GM12878 (cell line): ENCODE results near the gene DIAPH3. TPM values are rescaled to one million over a fixed set of nuclear protein-coding genes. Genes with fewer than 3 reads are reported as not detected.

Source experiments
- ATAC-seq: fragments of 200-7000 bp; cut with Tn5 transposase; 3 replicates; pipeline ENCODE4 v1.9.1; 2020; ENCODE audit warnings: mild to moderate bottlenecking, moderate library complexity
- BruUV-seq: library from RNA; stranded (reverse); fragments of 400-500 nt; replicated peaks from 2 replicates; lab custom pipeline; 2021; lab: Mats Ljungman, UMichigan
- CTCF ChIA-PET: fragments of 300-600 bp; sonication (Branson Sonifier 250); formaldehyde crosslinking; extraction: SDS; loops from one replicate; lab custom pipeline; 2021; ENCODE audit warnings: inconsistent platforms; lab: Yijun Ruan, JAX
- POLR2A ChIA-PET: fragments of 350-600 bp; formaldehyde crosslinking; extraction: SDS; loops from one replicate; lab custom pipeline; 2021; ENCODE audit warnings: inconsistent platforms; lab: Charles Lee
- RAD21 ChIA-PET: fragments of 300-600 bp; sonication (Branson Sonifier 250); formaldehyde crosslinking; loops from one replicate; lab custom pipeline; 2023; ENCODE audit warnings: antibody characterized with exemption; ENCODE audit not compliant: unreplicated experiment; lab: Charles Lee
- SMC1A ChIA-PET: fragments of 300-600 bp; sonication (Branson Sonifier 250); formaldehyde crosslinking; loops from one replicate; lab custom pipeline; 2023; ENCODE audit not compliant: unreplicated experiment, uncharacterized antibody; lab: Charles Lee
- DNase-seq: peaks from one replicate; pipeline ENCODE4 v3.0.0-alpha.2; 2011; ENCODE audit warnings: low read depth, low spot score
- FAIRE-seq: peaks from 3 replicates; lab custom pipeline; 2011; peaks lifted over from hg19 to GRCh38; lab: Jason Lieb, UNC
- H2AFZ ChIP-seq: 2 replicates; pipeline ENCODE4 v1.6.0; 2011; ENCODE audit warnings: low read depth, low read length, control low read depth; ENCODE audit not compliant: control insufficient read depth
- H3K27ac ChIP-seq: 2 replicates; pipeline ENCODE4 v1.5.1; 2011; ENCODE audit warnings: control low read depth; ENCODE audit not compliant: control insufficient read depth, insufficient read depth
- H3K27me3 ChIP-seq, 2 experiments: replicated peaks in 1 of 2; 2 replicates each; pipeline versions ENCODE4 v1.6.0 to v1.6.1; 2011; ENCODE audit warnings: low read length in 1 of 2; ENCODE audit not compliant: control insufficient read depth in 2 of 2, insufficient read depth in 2 of 2
- H3K36me3 ChIP-seq, 2 experiments: 2 replicates each; pipeline ENCODE4 v1.5.1; 2011; ENCODE audit warnings: low read length in 1 of 2; ENCODE audit not compliant: control insufficient read depth in 2 of 2, insufficient read depth in 2 of 2
- H3K4me1 ChIP-seq: 2 replicates; pipeline ENCODE4 v1.6.1; 2011; ENCODE audit warnings: mild to moderate bottlenecking, low read length, moderate library complexity, mixed read lengths; ENCODE audit not compliant: control insufficient read depth, insufficient read depth
- H3K4me2 ChIP-seq: 2 replicates; pipeline ENCODE4 v1.6.0; 2011; ENCODE audit warnings: control low read depth; ENCODE audit not compliant: control insufficient read depth, insufficient read depth
- H3K4me3 ChIP-seq: fragments of 200-600 bp; sonication (generic); 2 replicates; pipeline ENCODE4 v1.5.1; 2016
- H3K79me2 ChIP-seq: 2 replicates; pipeline ENCODE4 v1.6.0; 2011; ENCODE audit warnings: low read length; ENCODE audit not compliant: control insufficient read depth, insufficient read depth
- H3K9ac ChIP-seq: 2 replicates; pipeline ENCODE4 v1.8.0; 2011; ENCODE audit warnings: low read length, control low read depth, mixed read lengths; ENCODE audit not compliant: control insufficient read depth, insufficient read depth
- H3K9me3 ChIP-seq: replicated peaks from 3 replicates; pipeline ENCODE4 v1.5.1; 2011; ENCODE audit warnings: mild to moderate bottlenecking, low read length; ENCODE audit not compliant: control insufficient read depth, insufficient read depth
- H4K20me1 ChIP-seq: 2 replicates; pipeline ENCODE4 v1.6.0; 2011; ENCODE audit not compliant: control insufficient read depth, insufficient read depth
- GATAD2B ChIP-seq: fragments of 450-650 bp; conservative IDR thresholded peaks from 2 replicates; pipeline ENCODE4 v1.6.1; 2017; ENCODE audit warnings: low read depth, mild to moderate bottlenecking, moderate library complexity
- HCFC1 ChIP-seq: fragments of 150-350 bp; IDR thresholded peaks from 2 replicates; pipeline ENCODE4 v1.6.1; 2014; ENCODE audit warnings: low read length
- SMARCA5 ChIP-seq: fragments of 450-650 bp; IDR thresholded peaks from 2 replicates; pipeline ENCODE4 v1.6.1; 2017; ENCODE audit warnings: mild to moderate bottlenecking
- SRF ChIP-seq, 2 experiments: IDR thresholded peaks; 2 replicates each; pipeline ENCODE4 v1.6.1; 2011; ENCODE audit warnings: low read depth in 2 of 2, low read length in 2 of 2, mild to moderate bottlenecking in 1 of 2, moderate library complexity in 1 of 2
- ZZZ3 ChIP-seq: IDR thresholded peaks from 2 replicates; pipeline ENCODE4 v1.6.1; 2011; ENCODE audit warnings: low read depth; ENCODE audit not compliant: control insufficient read depth, insufficient read length
- WGBS: methylation state at CpG from one replicate; pipeline ENCODE4 v1.1.6; 2016; ENCODE audit warnings: low lambda C conversion rate; ENCODE audit not compliant: insufficient replicate concordance, insufficient coverage; ENCODE audit errors: missing lambda C conversion rate; 5-methylcytosine and 5-hydroxymethylcytosine counted together
- in situ Hi-C: fragments of 300-500 bp; cut with MboI; formaldehyde crosslinking; loops from 9 replicates; pipeline ENCODE4 v1.14.3; 2018; ENCODE audit warnings: mixed read lengths
- intact Hi-C: fragments of 100-400 bp; cut with micrococcal nuclease; formaldehyde crosslinking; loops from one replicate; pipeline ENCODE4 v1.14.2; 2022; ENCODE audit not compliant: unreplicated experiment
- polyA plus RNA-seq, 11 experiments: library from polyadenylated mRNA; depleted of rRNA in 4 of 11; unstranded in 6 of 11; stranded (reverse) in 5 of 11; fragments of >200 nt; fragmentation: Nextera tagmentation in 4 of 11; fragmentation: Illumina TruSeq in 1 of 11; extraction: Ambion mirVana in 4 of 11; extraction: Trizol in 1 of 11; gene quantifications; 1 replicate in 1 of 11; 2 replicates in 10 of 11; pipeline versions ENCODE4 v1.2.1 to v1.2.3, GENCODE V29; 2011 to 2016; ENCODE audit warnings: inconsistent platforms in 2 of 11, missing spikeins in 2 of 11, low read depth in 1 of 11
- total RNA-seq, 4 experiments: library from RNA; depleted of rRNA in 3 of 4; stranded (reverse); fragments of >200 nt in 3 of 4; fragmentation: Illumina TruSeq in 1 of 4; extraction: Trizol in 1 of 4; gene quantifications; 2 replicates each; pipeline versions ENCODE4 v1.2.1 to v1.2.3, GENCODE V29; 2013 to 2021
- TF ChIP-seq, protein P1 (sequence below): fragments of 150-350 bp; IDR thresholded peaks from 2 replicates; pipeline ENCODE4 v1.6.1; 2016; ENCODE audit warnings: low read depth, low read length
- TF ChIP-seq, protein P2 (sequence below): IDR thresholded peaks from 2 replicates; pipeline ENCODE4 v1.6.1; 2012; ENCODE audit warnings: low read depth, low read length, improper control_type of control experiment

DIAPH3 gene
- total and polyA plus RNA-seq, 10 of the 15 experiments (the other 5 are each of a cell fraction or from before 2014, with no cell fraction given): 10.1 to 25.2 (median 15.4) TPM

DNA sequence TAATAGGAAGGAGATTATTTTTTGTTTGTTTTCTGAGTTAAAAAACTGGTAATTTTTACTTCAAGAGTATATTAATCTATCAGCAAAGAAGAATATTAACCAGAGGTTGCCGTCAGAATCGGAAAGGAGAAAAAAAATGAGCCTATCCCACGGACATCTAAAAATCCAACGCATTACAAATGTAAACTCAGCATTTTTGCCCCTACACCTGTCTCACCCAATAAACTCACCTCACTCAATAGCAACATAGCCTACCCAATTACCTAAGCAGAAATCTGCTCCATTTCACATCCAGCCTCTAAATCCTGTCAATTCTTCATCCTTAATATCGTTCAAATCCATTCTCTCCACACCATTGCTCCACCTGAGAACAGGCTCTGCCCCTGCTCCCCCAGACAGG lies 10.4 kb upstream of the DIAPH3 start:
- intact Hi-C loops (loop anchor here (10.0 kb wide), 1 partner anchor 519 kb away; no protein-coding TSS in a partner anchor), in situ Hi-C loops (no loop called here)
- no peaks in the 10 kb centered on the region for H3K36me3 ChIP-seq
- FAIRE-seq (no peak), ATAC-seq (no peak), DNase-seq (no peak)
- CTCF ChIA-PET: no interaction called here
- no peaks in the 10 kb centered on the region for H3K79me2 ChIP-seq
- TF ChIP-seq ZZZ3: no peak
- TF ChIP-seq GATAD2B: no peak
- no peak for TF ChIP-seq SRF (IDR thresholded peaks at IDR 0.05; ENCODE audit: low read depth in 2 of 2, low read length in 2 of 2)
- TF ChIP-seq HCFC1: no peak
- TF ChIP-seq, protein P1, sequence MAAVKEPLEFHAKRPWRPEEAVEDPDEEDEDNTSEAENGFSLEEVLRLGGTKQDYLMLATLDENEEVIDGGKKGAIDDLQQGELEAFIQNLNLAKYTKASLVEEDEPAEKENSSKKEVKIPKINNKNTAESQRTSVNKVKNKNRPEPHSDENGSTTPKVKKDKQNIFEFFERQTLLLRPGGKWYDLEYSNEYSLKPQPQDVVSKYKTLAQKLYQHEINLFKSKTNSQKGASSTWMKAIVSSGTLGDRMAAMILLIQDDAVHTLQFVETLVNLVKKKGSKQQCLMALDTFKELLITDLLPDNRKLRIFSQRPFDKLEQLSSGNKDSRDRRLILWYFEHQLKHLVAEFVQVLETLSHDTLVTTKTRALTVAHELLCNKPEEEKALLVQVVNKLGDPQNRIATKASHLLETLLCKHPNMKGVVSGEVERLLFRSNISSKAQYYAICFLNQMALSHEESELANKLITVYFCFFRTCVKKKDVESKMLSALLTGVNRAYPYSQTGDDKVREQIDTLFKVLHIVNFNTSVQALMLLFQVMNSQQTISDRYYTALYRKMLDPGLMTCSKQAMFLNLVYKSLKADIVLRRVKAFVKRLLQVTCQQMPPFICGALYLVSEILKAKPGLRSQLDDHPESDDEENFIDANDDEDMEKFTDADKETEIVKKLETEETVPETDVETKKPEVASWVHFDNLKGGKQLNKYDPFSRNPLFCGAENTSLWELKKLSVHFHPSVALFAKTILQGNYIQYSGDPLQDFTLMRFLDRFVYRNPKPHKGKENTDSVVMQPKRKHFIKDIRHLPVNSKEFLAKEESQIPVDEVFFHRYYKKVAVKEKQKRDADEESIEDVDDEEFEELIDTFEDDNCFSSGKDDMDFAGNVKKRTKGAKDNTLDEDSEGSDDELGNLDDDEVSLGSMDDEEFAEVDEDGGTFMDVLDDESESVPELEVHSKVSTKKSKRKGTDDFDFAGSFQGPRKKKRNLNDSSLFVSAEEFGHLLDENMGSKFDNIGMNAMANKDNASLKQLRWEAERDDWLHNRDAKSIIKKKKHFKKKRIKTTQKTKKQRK: no peak
- TF ChIP-seq, protein P2, sequence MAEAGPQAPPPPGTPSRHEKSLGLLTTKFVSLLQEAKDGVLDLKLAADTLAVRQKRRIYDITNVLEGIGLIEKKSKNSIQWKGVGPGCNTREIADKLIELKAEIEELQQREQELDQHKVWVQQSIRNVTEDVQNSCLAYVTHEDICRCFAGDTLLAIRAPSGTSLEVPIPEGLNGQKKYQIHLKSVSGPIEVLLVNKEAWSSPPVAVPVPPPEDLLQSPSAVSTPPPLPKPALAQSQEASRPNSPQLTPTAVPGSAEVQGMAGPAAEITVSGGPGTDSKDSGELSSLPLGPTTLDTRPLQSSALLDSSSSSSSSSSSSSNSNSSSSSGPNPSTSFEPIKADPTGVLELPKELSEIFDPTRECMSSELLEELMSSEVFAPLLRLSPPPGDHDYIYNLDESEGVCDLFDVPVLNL: no peak
- no peak for TF ChIP-seq SMARCA5
- no peak overlapping the region for H3K4me2 ChIP-seq
- RAD21 ChIA-PET: no interaction called here
- H4K20me1 ChIP-seq: no peaks in the 10 kb centered on the region
- BruUV-seq: no TSS peak
- POLR2A ChIA-PET: no interaction called here
- no peak overlapping the region for H3K27ac ChIP-seq
- no peaks in the 10 kb centered on the region for H3K9me3 ChIP-seq
- H2AFZ ChIP-seq: no peak overlapping the region
- no peak overlapping the region for H3K4me3 ChIP-seq
- no peaks in the 10 kb centered on the region for H3K27me3 ChIP-seq
- H3K4me1 ChIP-seq: no peaks in the 10 kb centered on the region
- SMC1A ChIA-PET: no interaction called here
- 51% methylated on average over 5 of the region's 5 CpGs for WGBS
- H3K9ac ChIP-seq: no peak overlapping the region
